ENCODE measurements around the gene HS1BP3. TPM values are rescaled to one million over a fixed set of nuclear protein-coding genes. Genes with fewer than 3 reads are reported as not detected.

The HS1BP3 gene
- total and polyA plus RNA-seq, 2 donors (not counting 3 experiments of a cell fraction or from before 2014, with no cell fraction given): 27.4 to 33.1 TPM

DNA sequence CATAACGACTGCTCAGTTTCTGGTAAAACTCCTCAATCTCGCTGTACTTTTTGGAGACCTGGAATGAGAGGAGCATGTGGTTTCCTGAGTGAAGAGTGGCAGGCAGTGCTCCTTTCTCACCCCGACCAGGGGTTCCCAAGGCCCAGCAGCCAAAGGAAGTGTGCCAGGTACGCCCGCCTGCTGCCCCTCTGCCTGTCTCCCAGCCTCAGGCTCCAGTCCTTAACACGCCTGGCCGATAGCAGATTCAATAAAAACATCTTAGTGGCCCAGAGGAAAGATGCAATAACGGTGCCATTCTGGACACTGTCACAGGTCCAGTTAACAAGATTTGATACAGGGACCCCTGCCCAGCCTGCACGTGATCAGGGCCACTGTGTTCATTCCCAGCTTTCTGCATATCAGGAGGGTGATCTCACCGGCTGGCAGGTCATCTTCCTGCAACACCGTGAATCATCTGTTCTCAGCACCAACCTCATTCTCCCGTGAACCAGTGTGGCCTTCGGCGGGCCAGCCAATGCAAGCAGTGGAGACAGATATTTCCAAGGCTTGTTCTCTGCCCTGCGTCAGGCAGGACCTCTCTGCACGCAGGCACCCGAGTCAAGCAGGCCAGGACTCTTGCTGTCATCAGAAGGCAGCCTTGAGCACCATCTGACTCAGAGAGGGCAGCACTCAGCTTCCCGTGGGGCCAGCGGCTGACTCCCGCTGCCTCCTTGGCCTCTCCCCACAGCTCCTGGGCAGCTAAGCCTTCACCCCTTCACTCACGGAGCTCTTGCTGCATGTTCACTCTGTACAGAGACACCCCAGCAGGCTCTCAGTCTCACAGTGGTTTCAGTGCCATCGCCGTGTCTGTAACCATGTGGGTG, 9.5 kb downstream of the HS1BP3 start:
- no peak overlapping the region for H3K9ac ChIP-seq (replicated peaks; ENCODE audit: extremely low read depth, insufficient read depth, low read length)
- dilution Hi-C loops (cut with MboI; ENCODE audit: extremely low pct_ligation_motif_present, low sequenced_read_pairs): no loop called here
- intact Hi-C loops (cut with micrococcal nuclease): loop anchor here (5.0 kb wide), 1 partner anchor 314 kb away; no protein-coding TSS in a partner anchor

DNA sequence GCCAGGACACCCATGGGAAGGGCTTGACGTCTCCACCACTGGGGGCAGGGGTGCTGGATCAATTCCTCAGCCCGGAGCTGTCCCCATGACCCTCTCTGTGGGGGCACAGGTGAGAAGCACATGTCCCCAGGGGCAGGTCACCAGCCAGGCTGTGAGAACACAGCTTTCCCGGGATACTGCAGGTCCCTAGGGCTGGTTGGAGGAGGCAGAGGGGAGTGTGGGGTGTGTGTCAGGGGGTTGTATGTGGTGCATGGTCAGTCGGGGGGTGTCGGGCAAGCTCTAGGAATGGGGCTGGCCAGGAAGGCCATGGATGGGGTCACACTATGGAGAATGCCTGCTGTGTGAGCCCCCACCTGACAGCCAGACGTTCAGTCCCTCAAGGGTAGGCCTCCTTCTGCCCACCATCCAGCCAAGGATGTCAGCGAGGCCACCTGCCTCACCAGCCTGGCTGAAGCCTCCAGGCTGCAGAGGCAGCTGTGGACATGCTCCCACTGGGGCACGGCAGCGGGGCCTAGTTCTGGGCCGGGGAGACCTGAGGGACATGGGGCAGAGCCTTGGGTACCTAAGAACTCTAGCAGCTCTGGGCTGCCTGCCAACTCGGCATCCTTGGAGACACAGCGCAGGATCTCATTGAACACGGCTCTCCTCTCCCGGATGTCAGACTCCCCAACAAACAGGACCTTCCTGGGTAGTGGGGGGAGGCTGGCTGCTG, 10.3 kb downstream of the HS1BP3 start:
- no peak overlapping the region for H3K4me2 ChIP-seq (ENCODE audit: insufficient read depth, low read length)
- BruUV-seq (replicated peaks): no TSS peak
- no peak overlapping the region for H3K4me3 ChIP-seq (replicated peaks in 1 of 3; ENCODE audit: insufficient read depth in 1 of 3, low read depth in 1 of 3, low read length in 3 of 3)
- intact Hi-C loops (cut with micrococcal nuclease) (loop anchor here (5.0 kb wide), 1 partner anchor 313 kb away; no protein-coding TSS in a partner anchor), dilution Hi-C loops (cut with MboI; ENCODE audit: extremely low pct_ligation_motif_present, low sequenced_read_pairs) (no loop called here)
- no peaks in the 10 kb centered on the region for H3K27me3 ChIP-seq (ENCODE audit: control insufficient read depth in 2 of 2, insufficient read depth in 2 of 2, low read length in 2 of 2)
- POLR2A ChIA-PET: interaction anchor here (0.6 to 1.7 kb wide), 3 partner anchors 194 to 225 kb away, joined by 3 to 5 read pairs (median 4); partner anchors contain the start of gene RHOB
- no peaks in the 10 kb centered on the region for H3K79me2 ChIP-seq (ENCODE audit: control insufficient read depth, insufficient read depth, low read length)
- CTCF ChIA-PET: interaction anchor here (1.0 to 6.7 kb wide), 8 partner anchors 189 to 262 kb away, joined by 3 to 225 read pairs (median 58); no protein-coding TSS in a partner anchor
- DNase-seq (ENCODE audit: low read depth, low spot score) (no peak), FAIRE-seq (no peak)
- no peak overlapping the region for H3K27ac ChIP-seq (ENCODE audit: insufficient read depth, low read depth, low read length)
- TF ChIP-seq CTCF (IDR thresholded peaks at IDR 0.05; ENCODE audit: extremely low read depth in 1 of 2, insufficient read depth in 1 of 2, low read depth in 1 of 2, low read length in 2 of 2) (no peak), POLR2AphosphoS5 (IDR thresholded peaks at IDR 0.05; ENCODE audit: insufficient read depth, low read depth, low read length) (no peak), GATA2 (IDR thresholded peaks at IDR 0.05; ENCODE audit: insufficient read depth, insufficient read length, low read depth, low read length) (no peak), POLR2A (IDR thresholded peaks at IDR 0.05; ENCODE audit: low read depth, low read length) (no peak), FOS (IDR thresholded peaks at IDR 0.05; ENCODE audit: borderline replicate concordance, insufficient read depth, low read length) (no peak), JUN (IDR thresholded peaks at IDR 0.05; ENCODE audit: borderline replicate concordance, insufficient read depth, insufficient read length, low read depth) (no peak), EZH2 (IDR thresholded peaks at IDR 0.05; ENCODE audit: borderline replicate concordance, low read depth, low read length, severe bottlenecking) (no peak), MYC (IDR thresholded peaks at IDR 0.05; ENCODE audit: low read depth, low read length) (no peak)
- TF ChIP-seq, protein P1, sequence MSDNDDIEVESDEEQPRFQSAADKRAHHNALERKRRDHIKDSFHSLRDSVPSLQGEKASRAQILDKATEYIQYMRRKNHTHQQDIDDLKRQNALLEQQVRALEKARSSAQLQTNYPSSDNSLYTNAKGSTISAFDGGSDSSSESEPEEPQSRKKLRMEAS (IDR thresholded peaks at IDR 0.05; ENCODE audit: insufficient read depth, insufficient read length): no peak
- H4K20me1 ChIP-seq (replicated peaks; ENCODE audit: control insufficient read depth, extremely low read depth, insufficient read depth, low read length): no peaks in the 10 kb centered on the region
- no peak overlapping the region for H3K9ac ChIP-seq (replicated peaks; ENCODE audit: extremely low read depth, insufficient read depth, low read length)
- peaks cover 0 to 35% of the 10 kb centered on the region in 2 experiments for H3K36me3 ChIP-seq (ENCODE audit: control insufficient read depth in 2 of 2, extremely low read depth in 1 of 2, insufficient read depth in 2 of 2, low read length in 2 of 2)
- H3K9me3 ChIP-seq (replicated peaks; ENCODE audit: control insufficient read depth, insufficient read depth, low read length): no peaks in the 10 kb centered on the region
- H3K4me1 ChIP-seq (ENCODE audit: control insufficient read depth, extremely low read depth, insufficient read depth, low read length): peaks cover 9% of the 10 kb centered on the region
- no peak overlapping the region for H2AFZ ChIP-seq (ENCODE audit: low read depth, low read length)
- H3K9me1 ChIP-seq (replicated peaks; ENCODE audit: control insufficient read depth, extremely low read depth, insufficient read depth, low read length): no peaks in the 10 kb centered on the region

More for the DNA sequence above, 9.5 kb downstream of the HS1BP3 start:
- no peak overlapping the region for H3K4me3 ChIP-seq (replicated peaks in 1 of 3; ENCODE audit: insufficient read depth in 1 of 3, low read depth in 1 of 3, low read length in 3 of 3)
- H3K27me3 ChIP-seq (ENCODE audit: control insufficient read depth in 2 of 2, insufficient read depth in 2 of 2, low read length in 2 of 2): no peaks in the 10 kb centered on the region
- FAIRE-seq (no peak), DNase-seq (ENCODE audit: low read depth, low spot score) (peak; percentile 33)
- no peaks in the 10 kb centered on the region for H3K9me3 ChIP-seq (replicated peaks; ENCODE audit: control insufficient read depth, insufficient read depth, low read length)
- BruUV-seq (replicated peaks): no TSS peak
- H3K4me2 ChIP-seq (ENCODE audit: insufficient read depth, low read length): no peak overlapping the region
- peaks cover 8% of the 10 kb centered on the region for H3K4me1 ChIP-seq (ENCODE audit: control insufficient read depth, extremely low read depth, insufficient read depth, low read length)
- H3K79me2 ChIP-seq (ENCODE audit: control insufficient read depth, insufficient read depth, low read length): no peaks in the 10 kb centered on the region
- no peaks in the 10 kb centered on the region for H4K20me1 ChIP-seq (replicated peaks; ENCODE audit: control insufficient read depth, extremely low read depth, insufficient read depth, low read length)
- TF ChIP-seq GATA2 (IDR thresholded peaks at IDR 0.05; ENCODE audit: insufficient read depth, insufficient read length, low read depth, low read length) (peak; percentile 62), JUN (IDR thresholded peaks at IDR 0.05; ENCODE audit: borderline replicate concordance, insufficient read depth, insufficient read length, low read depth) (no peak)
- POLR2A ChIA-PET: interaction anchor here (0.6 to 1.9 kb wide), 2 partner anchors 195 to 197 kb away, joined by 3 to 12 read pairs; partner anchors contain the start of gene RHOB
- no peak overlapping the region for H2AFZ ChIP-seq (ENCODE audit: low read depth, low read length)
- CTCF ChIA-PET: interaction anchor here (0.7 to 6.7 kb wide), 16 partner anchors 9 to 316 kb away, joined by 3 to 225 read pairs (median 12); partner anchors contain the start of genes HS1BP3 and RHOB
- H3K27ac ChIP-seq (ENCODE audit: insufficient read depth, low read depth, low read length): no peak overlapping the region
- peaks cover 0 to 33% of the 10 kb centered on the region in 2 experiments for H3K36me3 ChIP-seq (ENCODE audit: control insufficient read depth in 2 of 2, extremely low read depth in 1 of 2, insufficient read depth in 2 of 2, low read length in 2 of 2)
- H3K9me1 ChIP-seq (replicated peaks; ENCODE audit: control insufficient read depth, extremely low read depth, insufficient read depth, low read length): no peaks in the 10 kb centered on the region
